Activated CD4-positive, alpha-beta T cell treated with anti-CD3 and anti-CD28 coated beads, Interleukin-2, amount 50 U/mL, for 48 hours (primary cell): ENCODE measurements around the gene GNAS.
"Not testable (repeated sequence)": the region's sequence is repeated elsewhere in the genome, so short reads cannot be mapped to it uniquely, and the experiment has no call there.

Experiments
- DNase-seq, 2 experiments: peaks; one replicate each; pipeline ENCODE4 v3.0.0-alpha.2; 2020

Gene GNAS

DNA sequence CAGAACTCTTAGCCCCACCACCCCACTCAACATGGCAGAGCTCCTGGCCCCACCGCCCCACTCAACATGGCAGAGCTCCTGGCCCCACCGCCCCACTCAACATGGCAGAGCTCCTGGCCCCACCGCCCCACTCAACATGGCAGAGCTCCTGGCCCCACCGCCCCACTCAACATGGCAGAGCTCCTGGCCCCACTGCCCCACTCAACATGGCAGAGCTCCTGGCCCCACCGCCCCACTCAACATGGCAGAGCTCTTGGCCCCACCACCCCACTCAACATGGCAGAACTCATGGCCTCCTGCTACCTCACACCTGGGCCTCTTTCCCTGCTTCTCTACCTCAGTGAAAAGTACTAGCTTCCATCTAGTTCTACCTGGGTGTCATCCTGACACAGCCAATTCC lies 23.7 kb upstream of the GNAS start:
- not testable (repeated sequence) for DNase-seq

DNA sequence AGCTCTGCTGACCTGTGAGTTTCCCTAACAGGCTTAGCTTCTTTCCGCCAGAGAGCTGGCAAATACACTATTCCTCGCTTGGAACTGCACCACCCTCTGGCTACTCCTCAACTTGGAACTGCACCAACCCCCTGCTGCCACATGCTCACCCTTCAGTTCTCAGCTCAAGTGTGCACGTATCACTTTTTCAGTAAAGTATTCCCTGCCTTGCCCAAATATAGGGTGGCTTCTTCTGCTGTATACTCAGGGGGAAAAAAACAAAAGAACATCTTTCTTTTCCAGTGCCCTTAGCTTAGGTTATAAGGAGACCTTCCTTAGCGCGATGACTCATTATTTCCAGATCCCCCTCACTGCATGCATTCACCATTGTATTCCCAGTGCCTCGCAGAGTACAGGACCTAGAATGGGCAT lies 23.0 kb upstream of the GNAS start:
- no peak for DNase-seq

DNA sequence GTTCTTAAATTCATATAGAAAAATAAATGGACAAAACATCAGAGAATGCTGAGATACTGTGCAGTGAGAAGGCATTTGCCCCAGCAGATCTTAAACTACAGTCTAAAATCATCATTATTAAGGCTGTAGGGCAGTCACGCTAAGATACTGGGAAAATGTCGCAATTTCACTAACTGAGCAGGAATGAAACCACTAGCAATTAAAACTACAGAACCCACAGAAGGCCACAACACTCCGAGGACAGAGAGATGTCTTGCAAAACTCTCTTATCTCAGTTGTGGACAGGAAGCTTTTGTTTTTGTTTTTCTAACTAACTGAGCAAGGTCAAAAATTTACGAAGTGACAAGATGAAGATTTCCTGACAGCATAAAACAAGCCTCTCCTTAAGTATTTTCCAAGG lies 20.1 kb upstream of the GNAS start:
- no peak for DNase-seq

DNA sequence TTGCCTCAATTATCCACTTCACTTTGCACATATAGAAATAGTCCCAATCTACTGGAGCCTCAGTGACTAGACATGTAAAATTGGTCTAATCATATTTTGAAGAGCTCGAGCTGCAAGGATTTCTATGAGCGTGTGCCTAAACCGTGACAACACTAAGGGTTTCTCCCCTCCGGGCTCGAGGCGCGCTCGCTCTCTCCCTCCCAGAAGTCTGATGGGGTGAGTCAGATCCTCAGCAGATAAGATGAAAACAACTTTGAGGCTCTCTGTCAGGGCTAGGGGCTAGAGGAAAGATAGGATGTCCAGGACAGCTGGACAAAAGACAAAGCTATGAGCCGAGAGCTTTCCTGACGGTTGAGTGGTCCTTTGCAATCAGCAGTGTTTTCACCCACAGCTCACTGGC lies 18.6 kb upstream of the GNAS start:
- DNase-seq, result no peak

DNA sequence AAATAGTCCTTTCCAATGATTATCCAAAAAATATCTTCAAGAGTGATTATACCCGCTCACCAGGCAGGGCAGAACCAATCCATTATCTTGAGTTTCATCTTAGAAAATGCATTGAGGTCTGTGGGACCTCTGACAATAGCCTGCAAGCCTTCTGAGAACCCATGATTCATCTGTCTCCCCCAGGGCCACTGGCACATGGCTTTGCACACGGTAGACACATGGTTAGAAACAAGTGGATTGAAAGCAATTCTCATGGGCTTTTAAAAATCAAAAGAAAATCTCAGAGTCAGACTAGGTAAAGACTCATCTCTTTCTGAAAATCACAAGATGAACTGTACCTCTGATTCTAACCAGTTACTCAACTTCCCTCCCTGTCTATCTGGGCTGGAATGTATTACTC lies 17.3 kb upstream of the GNAS start:
- no peak for DNase-seq

DNA sequence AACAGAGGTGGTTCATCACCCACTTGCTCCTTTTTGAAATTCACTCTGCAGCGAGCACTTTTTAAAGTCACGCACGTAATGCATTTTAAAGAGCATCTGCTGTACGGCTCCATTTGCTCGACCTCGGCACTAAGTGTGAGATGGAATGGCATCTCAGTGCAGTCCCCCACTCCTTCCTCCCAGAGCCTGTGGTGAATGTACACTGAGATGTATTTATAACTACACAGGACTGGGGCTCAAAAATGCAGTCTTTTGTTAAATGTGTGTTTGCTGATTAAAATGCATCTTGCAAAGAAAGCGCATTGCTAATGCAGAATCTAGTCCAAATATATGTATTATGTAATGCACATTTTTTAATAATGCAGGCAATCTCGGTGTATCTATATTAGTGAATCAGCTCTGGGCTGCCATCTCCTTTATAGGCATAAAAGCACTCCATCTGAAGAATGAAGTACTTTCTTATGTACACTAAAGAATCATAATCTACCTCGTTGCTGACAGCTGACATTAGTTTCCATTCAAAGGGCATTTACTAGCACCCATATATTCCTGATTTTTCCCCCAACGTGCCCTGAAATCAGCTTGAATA lies 15.8 kb upstream of the GNAS start:
- DNase-seq, result no peak

DNA sequence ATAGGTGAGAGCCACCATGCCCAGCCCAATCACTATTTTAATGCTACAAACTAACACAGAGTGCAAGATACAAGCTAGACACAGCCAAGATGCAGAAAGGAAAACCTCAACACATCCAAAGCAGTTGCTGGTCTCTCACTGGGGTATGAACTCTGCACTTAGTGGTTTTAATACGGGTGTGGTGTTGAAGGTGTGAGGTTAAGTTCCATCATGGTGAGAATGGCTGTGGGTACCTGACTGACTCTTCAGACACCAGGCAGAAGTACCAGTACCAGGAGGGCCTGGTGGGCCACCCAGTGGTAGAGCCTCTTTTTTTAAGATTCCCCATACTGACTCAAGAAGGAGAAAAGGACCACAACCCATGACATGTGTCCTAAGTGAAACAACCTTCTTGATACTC lies 14.8 kb upstream of the GNAS start:
- no peak for DNase-seq

DNA sequence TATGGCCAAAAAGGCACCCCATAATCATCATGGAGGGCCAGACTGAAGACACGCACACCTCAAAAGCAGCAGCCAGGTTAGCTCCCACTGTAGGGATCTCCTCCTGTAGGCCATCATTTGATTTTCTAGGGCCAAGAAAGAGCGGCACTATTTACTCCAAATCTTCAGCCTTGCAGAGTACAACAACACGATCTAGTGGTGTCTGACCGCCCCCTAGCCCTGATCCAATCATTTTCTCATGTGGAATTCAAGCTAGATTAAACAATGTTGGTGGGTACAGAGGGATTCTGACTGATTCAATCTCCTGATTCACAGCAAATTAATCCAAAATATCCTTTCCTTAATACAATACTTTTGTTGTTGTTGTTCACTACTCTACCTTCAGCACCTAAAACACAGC lies 14.3 kb upstream of the GNAS start:
- no peak for DNase-seq

DNA sequence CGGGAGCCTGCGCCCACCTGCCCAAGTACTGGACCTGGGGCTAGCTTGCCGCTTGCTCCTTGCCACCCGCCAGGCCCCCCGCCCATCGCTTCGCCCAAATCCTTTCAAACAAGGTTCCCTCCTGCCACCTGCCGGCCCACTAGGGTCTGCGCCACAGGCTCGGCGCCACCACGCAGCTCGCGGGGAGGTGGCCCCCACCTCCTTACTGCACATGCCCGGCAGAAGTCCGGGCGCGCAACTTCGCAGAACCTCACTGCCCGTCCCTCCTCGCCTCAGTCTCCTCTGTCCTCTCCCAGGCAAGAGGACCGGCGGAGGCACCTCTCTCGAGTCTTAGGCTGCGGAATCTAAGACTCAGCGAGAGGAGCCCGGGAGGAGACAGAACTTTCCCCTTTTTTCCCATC lies 13.0 kb upstream of the GNAS start:
- peak; percentile 55 to 61 for DNase-seq

DNA sequence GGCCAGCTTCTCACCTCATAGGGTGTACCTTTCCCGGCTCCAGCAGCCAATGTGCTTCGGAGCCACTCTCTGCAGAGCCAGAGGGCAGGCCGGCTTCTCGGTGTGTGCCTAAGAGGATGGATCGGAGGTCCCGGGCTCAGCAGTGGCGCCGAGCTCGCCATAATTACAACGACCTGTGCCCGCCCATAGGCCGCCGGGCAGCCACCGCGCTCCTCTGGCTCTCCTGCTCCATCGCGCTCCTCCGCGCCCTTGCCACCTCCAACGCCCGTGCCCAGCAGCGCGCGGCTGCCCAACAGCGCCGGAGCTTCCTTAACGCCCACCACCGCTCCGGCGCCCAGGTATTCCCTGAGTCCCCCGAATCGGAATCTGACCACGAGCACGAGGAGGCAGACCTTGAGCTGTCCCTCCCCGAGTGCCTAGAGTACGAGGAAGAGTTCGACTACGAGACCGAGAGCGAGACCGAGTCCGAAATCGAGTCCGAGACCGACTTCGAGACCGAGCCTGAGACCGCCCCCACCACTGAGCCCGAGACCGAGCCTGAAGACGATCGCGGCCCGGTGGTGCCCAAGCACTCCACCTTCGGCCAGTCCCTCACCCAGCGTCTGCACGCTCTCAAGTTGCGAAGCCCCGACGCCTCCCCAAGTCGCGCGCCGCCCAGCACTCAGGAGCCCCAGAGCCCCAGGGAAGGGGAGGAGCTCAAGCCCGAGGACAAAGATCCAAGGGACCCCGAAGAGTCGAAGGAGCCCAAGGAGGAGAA lies 12.3 kb upstream of the GNAS start:
- DNase-seq, result no peak

DNA sequence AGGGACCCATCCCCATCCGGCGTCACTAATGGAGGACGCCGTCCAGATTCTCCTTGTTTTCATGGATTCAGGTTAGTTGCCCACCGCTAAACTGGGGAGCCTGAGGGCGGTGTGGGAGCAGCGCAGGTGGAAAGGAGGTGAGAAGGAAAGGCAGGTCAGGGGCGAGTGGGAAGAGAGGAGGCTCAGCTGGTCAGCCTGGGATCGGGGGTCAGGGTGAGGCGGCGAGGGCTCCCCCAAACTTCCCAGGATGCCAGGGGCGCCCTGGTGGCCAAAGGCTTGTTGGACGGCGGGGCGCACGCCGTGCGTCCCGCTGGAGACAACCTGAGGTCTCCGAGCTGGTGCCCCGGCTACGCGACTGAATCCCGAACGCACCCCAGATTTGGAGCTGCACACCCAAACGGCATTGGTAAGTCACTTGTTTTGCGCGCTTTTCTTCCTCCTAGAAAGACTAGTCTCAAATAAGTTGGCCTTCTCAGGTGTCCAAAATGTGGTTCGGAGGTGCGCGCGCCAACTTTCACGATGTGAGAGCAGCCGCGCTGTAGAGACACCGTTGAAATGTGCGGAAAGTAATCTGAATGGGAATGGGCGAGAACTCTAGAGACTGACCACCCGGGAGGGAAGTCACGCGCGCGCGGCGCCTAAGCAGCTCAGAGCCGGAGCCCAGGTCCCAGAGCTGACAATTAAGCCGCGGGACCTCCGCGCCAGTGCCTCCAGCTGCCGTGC lies 11.5 kb upstream of the GNAS start:
- DNase-seq, result no peak

DNA sequence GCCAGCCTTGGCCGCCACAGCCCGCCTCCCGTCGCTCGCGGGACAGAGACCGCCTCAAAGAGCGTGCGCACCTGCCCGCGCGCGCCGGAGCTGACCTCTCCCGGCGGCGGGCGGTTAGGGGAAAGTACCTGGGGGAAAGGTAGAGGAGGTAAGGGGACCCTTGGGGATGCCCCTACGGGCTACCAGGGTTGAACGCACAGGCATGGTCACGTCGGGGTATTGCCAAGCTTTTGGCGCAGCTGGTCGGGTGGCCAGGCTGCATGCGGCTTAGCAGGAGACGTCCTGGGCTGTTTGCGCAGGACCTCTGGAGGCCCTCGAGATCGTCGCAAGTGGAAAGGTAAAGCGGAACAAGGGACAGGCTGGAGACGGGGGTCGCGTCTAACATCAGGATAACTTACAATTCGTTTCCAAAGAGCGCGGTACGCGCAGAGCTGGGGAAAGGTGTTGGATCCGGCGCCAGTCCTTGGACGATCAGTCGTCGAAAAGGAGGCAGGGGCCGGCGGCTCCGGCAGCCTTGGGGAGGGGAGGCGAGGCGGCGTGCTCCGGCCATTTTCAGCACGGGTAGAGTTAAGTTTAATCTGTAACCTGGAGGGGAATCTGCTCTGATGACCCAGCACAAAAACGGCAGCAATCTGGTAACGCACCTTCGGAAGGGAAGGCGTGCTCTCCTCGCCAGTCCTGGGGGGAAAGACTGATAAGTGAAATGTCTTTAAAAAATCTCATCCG lies 10.8 kb upstream of the GNAS start:
- no peak for DNase-seq

DNA sequence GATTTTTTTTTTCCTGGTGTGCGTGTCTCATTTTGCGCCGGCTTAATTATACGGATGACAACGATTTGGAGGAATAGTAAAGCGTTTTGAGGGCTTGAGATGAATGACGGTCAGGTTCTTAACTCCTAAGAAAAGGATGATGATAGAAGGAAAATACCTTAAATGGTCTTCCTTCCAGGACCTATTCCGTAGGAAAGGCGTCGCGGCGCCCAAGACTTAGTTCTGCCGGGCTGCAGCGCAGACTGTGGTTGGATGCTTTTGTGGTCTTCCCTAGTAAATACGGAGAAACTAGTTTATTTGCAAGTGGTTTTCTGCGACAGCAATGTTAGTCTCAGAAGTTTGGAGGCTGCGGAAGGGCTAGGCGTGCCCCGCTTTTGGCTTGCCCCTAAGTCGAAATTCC lies 10.2 kb upstream of the GNAS start:
- DNase-seq, result no peak

DNA sequence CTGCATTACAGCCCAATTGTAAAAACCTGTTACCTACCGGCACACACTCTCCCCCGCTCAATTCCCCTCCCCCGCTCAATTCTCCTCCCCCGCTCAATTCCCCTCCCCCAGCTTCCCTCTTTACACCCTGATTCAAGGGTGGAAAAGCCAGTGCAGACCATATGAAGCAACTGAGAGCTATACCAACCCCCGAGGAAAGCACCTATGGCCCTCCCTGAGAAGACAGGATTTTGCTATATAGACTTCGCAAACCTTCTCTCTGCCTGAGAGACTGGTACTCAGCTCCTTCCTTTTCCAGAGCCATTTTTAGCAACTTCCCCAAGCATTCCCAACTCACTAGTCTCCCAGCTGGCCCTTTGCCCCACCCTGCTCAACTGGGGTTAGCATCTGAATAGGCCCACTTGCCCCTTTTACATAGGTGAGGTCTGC lies 9.4 kb upstream of the GNAS start:
- DNase-seq, result no peak

DNA sequence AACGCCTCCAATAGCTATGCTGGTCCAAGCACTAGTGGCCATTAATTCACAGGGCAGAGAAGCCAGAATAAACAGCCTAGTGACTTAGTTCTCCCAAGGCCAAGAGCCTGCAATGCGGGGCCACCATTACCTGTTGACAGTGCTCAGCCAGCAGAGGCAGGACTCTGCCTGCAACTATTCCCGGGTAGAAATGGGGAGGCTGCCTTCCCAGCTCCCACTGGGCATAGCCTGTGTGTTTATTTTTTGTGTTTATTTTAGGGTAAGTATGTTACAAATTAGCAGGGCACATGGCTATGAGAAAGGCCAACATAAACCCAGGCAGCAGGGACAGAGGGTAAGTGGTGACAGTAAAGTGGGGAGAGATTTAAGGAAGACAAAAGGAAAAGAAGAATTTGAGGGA lies 6.8 kb upstream of the GNAS start:
- no peak for DNase-seq

DNA sequence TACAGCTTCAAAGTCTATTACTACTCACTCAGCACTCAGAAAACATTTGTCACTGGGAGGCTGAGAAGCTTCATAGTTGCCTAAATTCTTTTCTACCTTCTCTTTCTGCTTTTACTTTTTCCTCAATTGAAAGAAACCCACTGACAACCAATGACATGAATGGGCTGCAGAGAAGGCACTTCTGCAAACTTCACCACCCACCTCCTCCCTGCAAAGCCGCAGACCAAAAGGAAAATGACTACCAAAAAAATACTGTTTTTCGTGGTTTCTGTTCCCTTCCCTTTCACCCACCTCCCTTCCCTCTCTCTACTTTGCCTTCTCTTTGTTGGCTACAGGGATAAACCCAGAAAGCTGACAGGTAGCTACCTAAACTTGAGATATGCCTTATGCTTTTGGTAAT lies 5.1 kb upstream of the GNAS start:
- no peak for DNase-seq

DNA sequence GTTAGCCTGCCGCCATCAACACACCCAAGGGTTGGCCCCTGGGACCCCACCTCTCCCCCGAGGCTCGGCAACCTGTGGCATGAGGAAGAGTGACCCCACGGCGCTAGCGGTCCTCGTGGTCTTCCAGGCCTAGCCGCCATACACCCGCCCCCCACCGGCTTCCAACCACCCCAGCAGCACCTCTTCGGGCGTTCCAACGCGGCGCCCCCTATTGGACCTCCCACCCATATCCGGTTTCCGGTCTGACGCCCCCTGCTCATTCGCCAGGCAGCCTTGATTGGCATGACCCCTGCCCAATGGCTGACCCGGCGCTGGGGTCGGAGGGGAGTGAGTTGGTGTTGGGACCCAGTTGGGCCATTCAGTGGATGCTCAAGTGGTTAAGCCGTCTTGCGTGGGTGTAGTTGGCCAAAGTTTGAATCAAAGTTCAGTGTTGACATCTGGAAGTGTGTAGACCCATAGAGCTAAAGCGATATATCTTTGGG lies 1.8 kb upstream of the GNAS start, which contains the start of gene GNAS-AS1:
Gene GNAS-AS1, minus strand, starts transcription at position 210 of the 482 bp plus-strand sequence.
- peak; percentile 86 to 88 for DNase-seq

DNA sequence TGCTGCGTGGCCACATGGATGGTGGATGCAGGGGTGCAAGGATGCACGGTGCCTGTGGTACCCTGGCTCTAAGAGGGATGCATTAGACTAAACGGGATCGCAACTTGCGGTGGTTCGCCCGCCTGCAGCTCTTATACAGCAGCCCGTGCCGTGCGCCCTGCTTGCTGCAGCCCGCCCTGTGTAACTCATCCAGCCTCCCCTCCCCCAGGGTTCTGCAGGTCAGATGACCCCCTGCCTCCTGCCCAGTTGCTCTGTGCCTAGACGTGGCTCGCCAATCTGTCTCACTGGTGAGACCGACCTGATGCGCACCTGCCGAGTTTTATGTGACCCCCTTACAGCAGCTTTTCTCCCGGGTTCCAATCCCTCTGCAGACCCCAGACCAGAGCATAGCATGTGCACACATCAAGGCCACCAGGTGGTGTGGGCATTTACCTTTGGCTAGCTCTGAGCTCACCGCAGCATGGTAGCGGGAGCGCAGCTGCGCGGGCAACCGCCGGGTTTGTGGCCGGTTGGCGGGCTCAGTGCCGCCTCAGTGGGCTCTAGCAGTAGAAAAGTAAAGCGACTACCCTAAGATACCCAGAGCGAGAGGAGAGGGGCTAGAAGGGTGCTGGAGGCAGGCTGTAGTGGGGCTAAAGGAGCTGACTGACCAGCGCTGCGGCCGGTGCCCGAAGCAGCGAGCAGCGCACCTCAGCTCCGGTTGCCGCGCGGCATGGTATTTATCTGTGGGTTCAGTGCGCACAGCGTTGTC lies 1.1 kb upstream of the GNAS start:
- no peak for DNase-seq

DNA sequence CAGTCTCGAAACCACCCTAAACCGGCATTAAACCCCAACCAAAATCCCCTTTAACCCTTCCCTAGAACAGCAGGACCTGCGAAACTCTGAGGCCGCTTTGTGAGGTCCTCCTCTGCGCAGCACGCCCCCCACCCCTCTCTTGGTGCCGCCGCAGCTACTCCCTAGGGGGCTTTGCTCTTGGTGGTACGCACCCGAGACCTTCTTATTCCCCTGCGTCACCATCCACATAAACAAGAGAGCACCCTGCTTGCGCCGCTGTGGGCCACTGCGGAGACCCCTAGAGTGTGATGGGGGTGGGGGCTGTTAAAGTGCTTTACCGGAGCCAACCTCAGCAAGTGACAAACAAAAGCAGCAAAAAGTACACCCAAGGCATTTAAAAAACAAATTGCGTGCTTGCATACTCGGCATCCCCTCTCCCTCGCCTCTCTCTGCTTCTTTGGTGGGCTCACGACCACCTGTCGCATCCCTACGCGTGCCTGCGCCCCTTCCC lies 502 bp upstream of the GNAS start:
- no peak for DNase-seq

DNA sequence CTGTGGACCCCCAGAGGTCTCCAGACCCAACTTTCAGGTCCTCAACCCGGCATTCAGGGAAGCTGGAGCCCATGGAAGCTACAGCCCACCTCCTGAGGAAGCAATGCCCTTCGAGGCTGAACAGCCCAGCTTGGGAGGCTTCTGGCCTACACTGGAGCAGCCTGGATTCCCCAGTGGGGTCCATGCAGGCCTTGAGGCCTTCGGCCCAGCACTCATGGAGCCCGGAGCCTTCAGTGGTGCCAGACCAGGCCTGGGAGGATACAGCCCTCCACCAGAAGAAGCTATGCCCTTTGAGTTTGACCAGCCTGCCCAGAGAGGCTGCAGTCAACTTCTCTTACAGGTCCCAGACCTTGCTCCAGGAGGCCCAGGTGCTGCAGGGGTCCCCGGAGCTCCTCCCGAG lies 950 bp downstream of the GNAS start:
- no peak for DNase-seq

DNA sequence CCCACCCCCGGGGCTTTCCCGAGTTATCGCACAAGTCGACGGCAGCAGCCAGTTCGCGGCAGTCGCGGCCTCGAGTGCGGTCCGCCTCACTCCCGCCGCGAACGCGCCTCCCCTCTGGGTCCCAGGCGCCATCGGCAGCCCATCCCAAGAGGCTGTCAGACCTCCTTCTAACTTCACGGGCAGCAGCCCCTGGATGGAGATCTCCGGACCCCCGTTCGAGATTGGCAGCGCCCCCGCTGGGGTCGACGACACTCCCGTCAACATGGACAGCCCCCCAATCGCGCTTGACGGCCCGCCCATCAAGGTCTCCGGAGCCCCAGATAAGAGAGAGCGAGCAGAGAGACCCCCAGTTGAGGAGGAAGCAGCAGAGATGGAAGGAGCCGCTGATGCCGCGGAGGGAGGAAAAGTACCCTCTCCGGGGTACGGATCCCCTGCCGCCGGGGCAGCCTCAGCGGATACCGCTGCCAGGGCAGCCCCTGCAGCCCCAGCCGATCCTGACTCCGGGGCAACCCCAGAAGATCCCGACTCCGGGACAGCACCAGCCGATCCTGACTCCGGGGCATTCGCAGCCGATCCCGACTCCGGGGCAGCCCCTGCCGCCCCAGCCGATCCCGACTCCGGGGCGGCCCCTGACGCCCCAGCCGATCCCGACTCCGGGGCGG lies 1.6 kb downstream of the GNAS start:
- DNase-seq, result no peak
